T-helper 1 cell treated with Interleukin-12 subunit alpha and Interleukin-12 subunit beta and Interleukin-4 antibody, amounts not matched to agents 30 μg/mL and 1 μg/mL, for 36 hours (primary cell): ENCODE data around the gene UBQLN3.

Source experiments
- H3K27ac Mint-ChIP-seq: one replicate; pipeline ENCODE4 v1.8.0; 2021; ENCODE audit warnings: mild to moderate bottlenecking, mixed read lengths
- H3K27me3 Mint-ChIP-seq: one replicate; pipeline ENCODE4 v1.8.0; 2021; ENCODE audit warnings: low read depth, mixed read lengths
- H3K36me3 Mint-ChIP-seq: one replicate; pipeline ENCODE4 v1.8.0; 2021; ENCODE audit warnings: low read depth, mixed read lengths
- H3K4me1 Mint-ChIP-seq: one replicate; pipeline ENCODE4 v1.8.0; 2021; ENCODE audit warnings: low read depth, mixed read lengths
- H3K4me3 Mint-ChIP-seq: one replicate; pipeline ENCODE4 v1.8.0; 2021; ENCODE audit warnings: mild to moderate bottlenecking, moderate library complexity, mixed read lengths
- H3K9me3 Mint-ChIP-seq: one replicate; pipeline ENCODE4 v1.8.0; 2021; ENCODE audit warnings: mixed read lengths

Gene UBQLN3

DNA sequence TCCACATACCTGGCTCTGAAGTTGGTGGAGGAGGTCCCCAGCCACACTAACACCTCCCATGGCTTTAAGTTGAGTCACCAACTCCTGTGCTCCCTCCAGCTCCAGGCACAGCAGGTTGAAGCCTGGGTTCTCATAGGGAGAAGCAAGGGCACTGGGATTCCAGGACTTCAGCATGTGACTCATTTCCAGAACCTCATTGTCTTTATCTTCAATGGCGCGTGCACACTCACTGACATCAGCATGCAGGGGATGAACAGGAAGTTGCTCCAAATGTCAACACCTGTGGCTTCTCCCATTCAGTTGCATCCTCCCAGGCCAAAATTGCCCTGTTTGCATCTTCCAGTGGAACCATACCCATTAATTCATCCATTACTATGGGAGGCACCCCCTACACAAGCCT, 12.6 kb upstream of the UBQLN3 start:
- Mint-ChIP-seq H3K9me3 (no peaks in the 10 kb centered on the region), H3K4me3 (no peak overlapping the region), H3K36me3 (no peaks in the 10 kb centered on the region), H3K4me1 (no peaks in the 10 kb centered on the region), H3K27ac (no peak overlapping the region), H3K27me3 (no peaks in the 10 kb centered on the region)

DNA sequence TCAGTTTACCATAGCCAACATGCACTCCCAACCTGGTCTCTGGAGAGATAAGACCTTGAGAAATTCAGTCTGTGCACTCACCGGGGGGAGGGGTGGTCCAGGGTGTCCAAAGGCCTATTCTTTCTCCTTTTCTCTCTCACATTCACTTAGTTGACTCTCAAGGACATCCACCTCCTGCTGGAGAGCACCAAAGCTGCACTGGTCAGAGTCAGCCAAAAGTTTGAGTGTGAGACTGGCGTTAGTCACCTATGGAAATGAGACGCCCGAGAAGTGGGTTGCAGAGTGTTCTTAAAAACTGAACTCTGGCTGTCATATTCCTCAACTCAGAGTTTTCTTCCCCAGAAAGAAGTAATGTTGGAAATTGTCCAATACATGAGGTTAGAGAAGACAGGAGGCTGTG, 11.8 kb upstream of the UBQLN3 start:
- no peak overlapping the region for H3K27ac Mint-ChIP-seq
- H3K4me1 Mint-ChIP-seq: no peaks in the 10 kb centered on the region
- H3K36me3 Mint-ChIP-seq: no peaks in the 10 kb centered on the region
- no peaks in the 10 kb centered on the region for H3K9me3 Mint-ChIP-seq
- no peak overlapping the region for H3K4me3 Mint-ChIP-seq
- H3K27me3 Mint-ChIP-seq: no peaks in the 10 kb centered on the region

DNA sequence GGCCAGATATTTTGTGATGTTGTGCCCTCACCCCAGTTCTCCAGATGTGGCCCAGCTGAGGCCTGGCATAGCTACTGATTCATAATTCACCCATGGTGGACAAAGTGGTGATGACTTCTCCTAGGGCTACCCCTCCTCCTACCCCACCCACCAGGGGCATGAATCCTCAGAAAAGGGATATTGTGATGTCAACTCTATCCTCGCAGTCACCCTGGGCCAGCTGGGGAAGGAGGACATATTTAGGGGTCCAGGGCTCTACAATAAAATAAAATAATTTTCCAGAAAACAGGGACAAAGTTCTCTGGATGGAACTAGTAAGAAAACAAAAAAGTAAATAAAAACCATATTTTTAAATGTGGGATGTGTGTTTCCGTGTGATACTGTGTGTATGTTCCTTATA, 6.8 kb upstream of the UBQLN3 start, which contains the start of gene UBQLNL:
Gene UBQLNL (minus strand): TSS at position 101 of the 400 bp plus-strand sequence. CDS start 258 bp downstream, outside the sequence.
- Mint-ChIP-seq H3K27ac (no peak within 1 kb of the TSS), H3K4me3 (no peak within 1 kb of the TSS), H3K27me3 (peaks cover 4% of the 10 kb centered on the region), H3K4me1 (no peaks in the 10 kb centered on the region), H3K9me3 (no peaks in the 10 kb centered on the region), H3K36me3 (no peaks in the 10 kb centered on the region)

DNA sequence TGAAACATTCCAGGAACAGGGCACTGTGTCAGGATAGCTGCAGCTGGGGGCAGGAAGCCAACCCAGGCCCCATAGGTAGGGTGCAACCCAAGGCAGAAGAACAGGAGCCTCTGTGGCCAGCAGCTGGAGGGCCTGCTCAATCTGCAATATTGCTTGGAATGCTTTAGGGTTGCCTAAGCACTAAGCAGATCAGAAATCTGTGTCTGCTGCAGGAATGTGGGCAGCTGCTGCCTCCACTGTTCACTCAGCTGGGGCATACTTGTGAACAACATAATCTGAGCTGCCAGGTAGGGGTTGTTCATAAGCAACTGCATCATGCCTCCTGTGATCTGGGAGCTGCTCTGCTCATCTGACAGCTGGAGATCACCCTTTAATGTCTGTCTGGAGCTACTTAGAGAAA, 5.1 kb upstream of the UBQLN3 start:
- peaks cover 7% of the 10 kb centered on the region for H3K27me3 Mint-ChIP-seq
- no peaks in the 10 kb centered on the region for H3K9me3 Mint-ChIP-seq
- H3K4me3 Mint-ChIP-seq: no peak overlapping the region
- no peaks in the 10 kb centered on the region for H3K4me1 Mint-ChIP-seq
- H3K36me3 Mint-ChIP-seq: no peaks in the 10 kb centered on the region
- no peak overlapping the region for H3K27ac Mint-ChIP-seq

DNA sequence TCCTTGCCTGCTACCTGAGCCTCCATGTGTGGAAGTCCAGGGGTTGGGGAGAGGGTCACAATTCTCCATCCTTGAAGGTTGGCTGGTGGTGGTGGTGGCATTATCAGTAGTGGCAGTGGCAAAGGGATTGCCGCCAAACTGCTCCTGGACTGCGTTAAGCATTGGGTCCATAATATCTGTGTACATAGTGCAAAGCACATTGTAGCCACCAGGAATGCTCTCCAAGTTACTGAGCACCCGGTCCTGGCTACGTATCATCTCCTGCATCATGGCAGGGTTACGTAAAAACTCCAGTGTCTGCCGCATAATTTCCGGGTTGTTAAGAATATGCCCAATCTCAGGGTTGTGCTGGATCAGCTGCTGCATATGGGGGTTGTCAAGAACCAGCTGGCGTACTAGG, 1.2 kb downstream of the UBQLN3 start:
- no peaks in the 10 kb centered on the region for H3K36me3 Mint-ChIP-seq

DNA sequence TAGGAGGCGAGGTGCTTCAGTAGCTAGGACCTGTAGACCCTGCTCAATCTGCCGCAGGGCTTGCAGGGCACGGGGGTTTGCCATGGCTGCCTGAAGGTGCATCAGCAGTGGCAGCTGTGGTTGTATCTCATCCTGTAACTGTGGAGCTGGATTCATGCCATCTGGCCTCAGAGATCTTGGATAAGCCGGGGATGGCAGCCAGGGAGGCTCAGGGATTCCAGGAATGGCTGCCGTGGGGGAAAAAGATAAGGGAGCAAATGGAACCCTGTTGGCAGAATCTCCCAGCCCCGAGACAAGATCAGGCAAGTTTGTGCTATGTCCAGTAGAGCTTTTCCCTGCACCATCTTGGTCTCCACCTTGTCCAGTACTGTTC, 1.8 kb downstream of the UBQLN3 start:
- Mint-ChIP-seq H3K4me1 (no peaks in the 10 kb centered on the region), H3K4me3 (no peak overlapping the region), H3K27me3 (peaks cover 3% of the 10 kb centered on the region), H3K9me3 (no peaks in the 10 kb centered on the region), H3K27ac (no peak overlapping the region), H3K36me3 (no peaks in the 10 kb centered on the region)

More for the DNA sequence above, 1.2 kb downstream of the UBQLN3 start:
- no peaks in the 10 kb centered on the region for H3K4me1 Mint-ChIP-seq
- peaks cover 7% of the 10 kb centered on the region for H3K27me3 Mint-ChIP-seq
- no peak overlapping the region for H3K4me3 Mint-ChIP-seq
- no peak overlapping the region for H3K27ac Mint-ChIP-seq
- H3K9me3 Mint-ChIP-seq: no peaks in the 10 kb centered on the region

DNA sequence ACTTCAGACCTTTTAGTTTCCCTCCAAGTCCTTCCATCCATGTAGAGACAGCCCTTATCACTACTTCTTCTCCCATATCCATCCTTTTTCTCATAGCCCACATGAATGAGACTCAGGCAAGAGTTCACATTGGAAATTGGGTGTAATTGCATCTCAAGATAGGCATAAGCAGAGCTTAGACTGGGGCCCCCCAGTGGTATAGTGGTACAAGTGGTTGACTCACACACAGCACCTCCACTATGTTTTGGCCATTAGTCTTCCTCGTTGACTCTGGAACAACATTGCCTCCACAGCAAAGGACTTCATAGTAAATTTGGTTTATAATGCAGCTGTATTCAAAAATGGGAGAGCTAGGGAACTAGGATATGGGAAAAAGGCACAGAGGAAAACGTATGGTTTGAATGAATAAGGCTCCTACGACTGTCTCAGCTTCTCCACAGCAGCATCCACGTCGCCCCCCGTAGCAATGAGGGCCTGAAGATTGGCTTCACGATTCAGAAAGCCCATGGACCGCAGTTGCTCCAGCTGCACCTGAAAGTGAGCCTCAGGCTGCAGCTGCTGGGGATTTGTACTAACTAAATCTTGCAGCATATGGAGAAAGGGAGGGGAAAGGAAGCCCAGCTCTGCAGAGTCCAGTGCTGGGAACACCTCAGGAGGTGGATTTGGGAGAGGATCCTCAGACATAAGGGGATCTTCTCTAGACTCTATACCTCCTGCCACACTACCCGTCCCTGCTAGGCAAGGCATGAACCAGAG, 2.4 kb downstream of the UBQLN3 start:
- Mint-ChIP-seq H3K4me1 (no peaks in the 10 kb centered on the region), H3K4me3 (no peak overlapping the region), H3K27ac (no peak overlapping the region), H3K27me3 (peaks cover 4% of the 10 kb centered on the region), H3K36me3 (no peaks in the 10 kb centered on the region), H3K9me3 (no peaks in the 10 kb centered on the region)

DNA sequence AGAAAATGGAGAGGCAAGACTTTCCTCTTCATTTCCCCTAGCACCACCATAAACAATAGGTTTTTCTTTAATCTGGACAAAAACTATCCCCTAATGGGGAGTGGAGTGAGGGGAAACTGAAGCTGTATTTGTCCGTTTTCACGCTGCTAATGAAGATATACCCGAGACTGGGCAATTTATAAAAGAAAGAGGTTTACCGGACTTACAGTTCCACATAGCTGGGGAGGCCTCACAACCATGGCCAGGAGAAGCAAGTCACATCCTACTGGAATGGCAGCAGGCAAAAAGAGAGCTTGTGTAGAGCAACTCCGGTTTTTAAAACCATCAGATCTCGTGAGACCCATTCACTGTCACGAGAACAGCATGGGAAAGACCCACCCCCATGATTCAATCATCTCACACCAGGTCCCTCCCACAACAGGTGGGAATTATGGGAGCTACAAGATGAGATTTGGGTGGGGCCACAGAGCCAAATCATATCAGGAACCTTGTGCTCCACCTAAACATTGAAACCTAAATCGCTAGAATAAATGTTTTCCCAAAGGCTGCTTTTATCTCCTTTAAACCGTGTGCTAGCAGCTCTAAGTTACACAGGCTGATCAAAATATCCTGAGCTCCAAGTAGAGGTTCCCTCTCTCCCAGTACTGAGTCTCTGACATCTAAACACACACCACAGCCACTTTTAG, 4.3 kb downstream of the UBQLN3 start:
- Mint-ChIP-seq H3K27me3 (peaks cover 6% of the 10 kb centered on the region), H3K27ac (no peak overlapping the region), H3K9me3 (no peaks in the 10 kb centered on the region), H3K4me3 (no peak overlapping the region), H3K36me3 (no peaks in the 10 kb centered on the region), H3K4me1 (no peaks in the 10 kb centered on the region)

DNA sequence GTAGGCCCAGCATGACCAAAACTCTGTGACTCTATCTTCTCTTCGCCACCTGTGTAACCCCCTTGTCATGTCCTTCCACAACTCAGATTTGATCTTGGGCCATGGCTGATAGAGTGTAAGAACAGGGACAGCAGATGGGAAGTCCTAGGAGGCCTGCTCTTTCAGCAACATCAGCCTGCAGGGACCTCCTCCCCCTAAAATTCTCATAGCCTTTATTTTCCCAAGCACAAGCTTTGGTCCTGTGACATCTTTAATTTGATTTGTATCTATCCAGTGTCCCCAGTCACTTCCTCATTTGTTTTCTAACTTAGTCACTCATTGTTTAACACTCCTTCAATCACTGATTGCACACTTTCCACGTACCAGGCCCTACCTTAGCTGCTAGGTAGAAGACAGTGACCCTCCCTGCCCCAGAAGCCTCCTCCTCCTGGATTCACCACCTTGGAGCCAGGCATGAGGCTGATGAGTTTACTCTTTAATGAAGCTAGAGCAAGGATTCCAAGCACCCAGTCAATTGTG, 5.3 kb downstream of the UBQLN3 start:
- H3K27ac Mint-ChIP-seq: no peak overlapping the region
- no peaks in the 10 kb centered on the region for H3K9me3 Mint-ChIP-seq
- H3K4me3 Mint-ChIP-seq: no peak overlapping the region
- peaks cover 4% of the 10 kb centered on the region for H3K27me3 Mint-ChIP-seq
- no peaks in the 10 kb centered on the region for H3K36me3 Mint-ChIP-seq
- no peaks in the 10 kb centered on the region for H3K4me1 Mint-ChIP-seq

DNA sequence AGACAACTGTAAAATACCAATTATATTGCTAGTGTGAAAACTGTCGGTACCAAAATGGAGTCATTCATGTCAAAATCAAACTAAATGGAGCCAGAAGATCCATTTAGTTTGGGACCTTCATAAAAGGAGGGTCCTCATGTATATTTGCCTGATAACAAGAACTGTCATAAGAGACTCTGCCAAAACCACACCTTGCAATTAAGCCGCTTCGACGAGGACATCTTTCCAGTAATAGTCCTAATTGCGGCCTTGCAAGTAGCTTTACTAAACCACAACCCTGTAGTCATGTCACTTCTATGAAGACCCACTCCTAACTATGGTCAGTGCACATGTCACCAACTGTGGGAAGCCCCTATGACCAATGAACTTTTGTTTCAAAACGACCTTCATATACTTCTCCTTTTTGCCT, 9.4 kb downstream of the UBQLN3 start:
- Mint-ChIP-seq H3K4me3 (no peak overlapping the region), H3K27ac (no peak overlapping the region), H3K27me3 (peaks cover 4% of the 10 kb centered on the region), H3K9me3 (no peaks in the 10 kb centered on the region), H3K4me1 (no peaks in the 10 kb centered on the region), H3K36me3 (no peaks in the 10 kb centered on the region)

DNA sequence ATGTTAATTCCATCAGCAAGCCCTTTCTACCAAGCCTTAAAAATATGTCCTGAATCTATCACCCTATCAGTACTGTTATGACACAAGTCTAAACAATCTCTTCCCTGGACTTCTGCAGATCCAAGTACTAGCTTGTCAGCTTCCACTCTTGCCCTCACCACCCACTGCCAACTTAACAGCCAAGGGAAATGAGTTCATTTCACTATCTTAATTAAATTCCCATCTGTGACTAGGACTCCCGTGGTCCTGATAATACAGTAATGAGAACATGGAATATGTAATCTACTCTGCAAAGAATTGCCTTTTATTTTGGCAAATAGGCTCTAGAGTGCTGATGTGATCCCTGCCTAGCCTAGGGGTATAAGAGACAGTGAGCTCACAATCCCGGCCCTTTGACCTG, 10.1 kb downstream of the UBQLN3 start:
- no peak overlapping the region for H3K4me3 Mint-ChIP-seq
- H3K27me3 Mint-ChIP-seq: peaks cover 4% of the 10 kb centered on the region
- H3K9me3 Mint-ChIP-seq: no peaks in the 10 kb centered on the region
- no peaks in the 10 kb centered on the region for H3K36me3 Mint-ChIP-seq
- no peak overlapping the region for H3K27ac Mint-ChIP-seq
- H3K4me1 Mint-ChIP-seq: no peaks in the 10 kb centered on the region

DNA sequence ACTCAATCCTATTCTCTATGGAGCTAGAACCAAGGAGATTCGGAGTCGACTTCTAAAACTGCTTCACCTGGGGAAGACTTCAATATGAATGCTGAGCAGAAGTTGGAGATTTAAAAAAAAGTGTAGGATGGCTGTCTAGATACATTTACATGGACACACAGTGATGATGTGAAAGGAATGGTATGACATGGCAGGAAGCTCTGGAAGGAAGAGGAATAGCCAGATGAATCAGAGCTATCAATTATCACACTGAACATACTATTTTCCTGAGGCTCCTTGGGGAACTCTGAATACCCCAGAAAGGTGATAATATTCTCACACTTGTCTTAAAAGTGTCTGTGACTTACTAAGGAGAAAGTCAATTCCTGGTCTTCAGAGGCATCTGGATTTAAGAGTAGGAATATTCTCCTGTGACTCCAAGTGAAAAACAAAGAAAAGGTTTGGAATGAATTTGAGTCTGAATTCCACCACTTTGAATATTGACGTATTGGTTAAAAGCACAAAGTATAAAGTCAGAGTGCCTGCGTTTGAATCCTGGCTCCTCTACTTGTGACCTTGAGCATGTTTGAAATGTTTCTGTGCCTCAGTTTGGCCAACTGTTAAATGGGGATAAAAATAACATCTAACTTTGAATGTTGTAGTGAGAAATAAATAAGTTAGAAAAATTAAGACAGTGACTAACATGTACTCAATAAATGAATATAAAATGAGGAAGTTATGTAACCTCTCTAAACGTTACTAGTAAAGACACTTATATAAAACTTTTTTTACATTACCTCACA, 20.0 kb downstream of the UBQLN3 start:
- no peak overlapping the region for H3K4me3 Mint-ChIP-seq
- H3K4me1 Mint-ChIP-seq: no peaks in the 10 kb centered on the region
- peaks cover 3% of the 10 kb centered on the region for H3K27me3 Mint-ChIP-seq
- no peak overlapping the region for H3K27ac Mint-ChIP-seq
- no peaks in the 10 kb centered on the region for H3K36me3 Mint-ChIP-seq
- no peaks in the 10 kb centered on the region for H3K9me3 Mint-ChIP-seq

DNA sequence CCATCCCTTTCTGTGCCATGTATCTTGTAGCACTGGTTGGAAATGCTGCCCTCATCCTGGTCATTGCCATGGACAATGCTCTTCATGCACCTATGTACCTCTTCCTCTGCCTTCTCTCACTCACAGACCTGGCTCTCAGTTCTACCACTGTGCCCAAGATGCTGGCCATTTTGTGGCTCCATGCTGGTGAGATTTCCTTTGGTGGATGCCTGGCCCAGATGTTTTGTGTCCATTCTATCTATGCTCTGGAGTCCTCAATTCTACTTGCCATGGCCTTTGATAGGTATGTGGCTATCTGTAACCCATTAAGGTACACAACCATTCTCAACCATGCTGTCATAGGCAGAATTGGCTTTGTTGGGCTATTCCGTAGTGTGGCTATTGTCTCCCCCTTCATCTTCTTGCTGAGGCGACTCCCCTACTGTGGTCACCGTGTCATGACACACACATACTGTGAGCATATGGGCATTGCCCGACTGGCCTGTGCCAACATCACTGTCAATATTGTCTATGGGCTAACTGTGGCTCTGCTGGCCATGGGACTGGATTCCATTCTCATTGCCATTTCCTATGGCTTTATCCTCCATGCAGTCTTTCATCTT, 20.9 kb downstream of the UBQLN3 start:
- no peak overlapping the region for H3K27ac Mint-ChIP-seq
- H3K4me1 Mint-ChIP-seq: no peaks in the 10 kb centered on the region
- H3K9me3 Mint-ChIP-seq: no peaks in the 10 kb centered on the region
- no peaks in the 10 kb centered on the region for H3K36me3 Mint-ChIP-seq
- H3K27me3 Mint-ChIP-seq: peaks cover 3% of the 10 kb centered on the region
- no peak overlapping the region for H3K4me3 Mint-ChIP-seq

DNA sequence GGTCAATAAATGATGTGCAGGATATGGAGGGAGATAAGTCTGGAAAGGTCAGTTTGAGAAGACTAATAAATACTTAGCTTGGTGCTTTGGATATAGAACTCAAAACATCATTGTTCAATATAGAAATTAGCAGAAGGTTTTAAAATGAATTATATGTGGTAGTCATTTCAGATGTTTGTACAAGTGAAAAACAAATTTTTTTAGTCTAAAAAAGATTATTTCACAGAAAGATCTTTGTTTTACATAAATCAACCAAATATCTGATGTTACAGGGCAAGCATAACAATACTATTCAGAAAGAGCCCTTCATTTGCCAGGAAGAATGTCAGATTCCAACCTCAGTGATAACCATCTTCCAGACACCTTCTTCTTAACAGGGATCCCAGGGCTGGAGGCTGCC, 21.4 kb downstream of the UBQLN3 start, which contains the start of gene OR52D1:
Gene OR52D1 (plus strand): TSS at position 301 of the 400 bp plus-strand sequence. CDS start 22 bp downstream, at position 323.
- Mint-ChIP-seq H3K27me3 (peaks cover 3% of the 10 kb centered on the region), H3K36me3 (no peaks in the 10 kb centered on the region), H3K27ac (no peak within 1 kb of the TSS), H3K9me3 (no peaks in the 10 kb centered on the region), H3K4me3 (no peak within 1 kb of the TSS), H3K4me1 (no peaks in the 10 kb centered on the region)
